Measurements from ENCODE around the gene PTCD2.

Gene PTCD2

GRCh38 chr5:72372331-72372730, 52.2 kb downstream of the PTCD2 start:
- no peak overlapping the region for H3K4me3 ChIP-seq (ENCODE audit: low read depth, low read length)
- no peak overlapping the region for H3K23ac ChIP-seq (ENCODE audit: low read length)
- no CpG with 5 or more reads among the region's 1 CpG for WGBS (ENCODE audit: extremely low coverage, insufficient coverage, insufficient read length)
- H3K27ac ChIP-seq (ENCODE audit: low read depth, low read length), result no peak overlapping the region
- no peaks in the 10 kb centered on the region for H3K27me3 ChIP-seq (ENCODE audit: insufficient read depth, low read length)
- no peak for DNase-seq
- H3K18ac ChIP-seq (ENCODE audit: low read length), result no peak overlapping the region
- no peak overlapping the region for H3K4ac ChIP-seq (ENCODE audit: low read depth, low read length)
- H4K12ac ChIP-seq (ENCODE audit: low read depth, low read length), result no peak overlapping the region
- H3K9me3 ChIP-seq (ENCODE audit: insufficient read depth, low read depth, low read length), result no peaks in the 10 kb centered on the region
- no peak overlapping the region for H2AK5ac ChIP-seq (ENCODE audit: low read length)
- H3K79me2 ChIP-seq (ENCODE audit: control insufficient read depth, insufficient read depth, low read length, poor library complexity), result no peaks in the 10 kb centered on the region
- H4K8ac ChIP-seq (ENCODE audit: low read depth, low read length), result no peak overlapping the region
- H3K4me1 ChIP-seq (ENCODE audit: control insufficient read depth in 1 of 2, insufficient read depth in 2 of 2, low read length in 2 of 2), result no peaks in the 10 kb centered on the region
- no peak overlapping the region for H2BK120ac ChIP-seq (ENCODE audit: insufficient read depth, low read length, poor library complexity)
- H3K9ac ChIP-seq (ENCODE audit: low read length), result no peak overlapping the region
- no peak overlapping the region for H3K4me2 ChIP-seq (ENCODE audit: low read length)
- H2AFZ ChIP-seq (ENCODE audit: insufficient read depth, low read length, poor library complexity), result no peak overlapping the region
- H2BK12ac ChIP-seq (ENCODE audit: low read length), result no peak overlapping the region
- no peaks in the 10 kb centered on the region for H3K36me3 ChIP-seq (ENCODE audit: control insufficient read depth in 1 of 2, insufficient read depth in 2 of 2, low read length in 2 of 2)
- no peak overlapping the region for H3K14ac ChIP-seq (ENCODE audit: low read length)
- H4K91ac ChIP-seq (ENCODE audit: low read depth, low read length), result no peak overlapping the region
- no peak overlapping the region for H2BK5ac ChIP-seq (ENCODE audit: low read depth, low read length, poor library complexity)
- H3K79me1 ChIP-seq (ENCODE audit: low read length), result no peaks in the 10 kb centered on the region

GRCh38 chr5:72372923-72373322, 52.8 kb downstream of the PTCD2 start:
- no CpG with 5 or more reads among the region's 4 CpGs for WGBS (ENCODE audit: extremely low coverage, insufficient coverage, insufficient read length)
- Histone ChIP-seq H3K79me1 (ENCODE audit: low read length) (no peaks in the 10 kb centered on the region), H3K79me2 (ENCODE audit: control insufficient read depth, insufficient read depth, low read length, poor library complexity) (no peaks in the 10 kb centered on the region), H2BK5ac (ENCODE audit: low read depth, low read length, poor library complexity) (no peak overlapping the region), H3K36me3 (ENCODE audit: control insufficient read depth in 1 of 2, insufficient read depth in 2 of 2, low read length in 2 of 2) (no peaks in the 10 kb centered on the region), H2AK5ac (ENCODE audit: low read length) (no peak overlapping the region), H4K8ac (ENCODE audit: low read depth, low read length) (no peak overlapping the region), H3K9me3 (ENCODE audit: insufficient read depth, low read depth, low read length) (no peaks in the 10 kb centered on the region), H3K27me3 (ENCODE audit: insufficient read depth, low read length) (no peaks in the 10 kb centered on the region), H3K4me2 (ENCODE audit: low read length) (no peak overlapping the region), H2BK12ac (ENCODE audit: low read length) (no peak overlapping the region), H3K4ac (ENCODE audit: low read depth, low read length) (no peak overlapping the region), H3K4me3 (ENCODE audit: low read depth, low read length) (no peak overlapping the region), H4K91ac (ENCODE audit: low read depth, low read length) (no peak overlapping the region), H3K18ac (ENCODE audit: low read length) (no peak overlapping the region), H3K9ac (ENCODE audit: low read length) (no peak overlapping the region), H3K23ac (ENCODE audit: low read length) (no peak overlapping the region), H2BK120ac (ENCODE audit: insufficient read depth, low read length, poor library complexity) (no peak overlapping the region), H4K12ac (ENCODE audit: low read depth, low read length) (no peak overlapping the region), H3K27ac (ENCODE audit: low read depth, low read length) (no peak overlapping the region), H3K14ac (ENCODE audit: low read length) (no peak overlapping the region), H2AFZ (ENCODE audit: insufficient read depth, low read length, poor library complexity) (no peak overlapping the region), H3K4me1 (ENCODE audit: control insufficient read depth in 1 of 2, insufficient read depth in 2 of 2, low read length in 2 of 2) (no peaks in the 10 kb centered on the region)
- DNase-seq, result no peak

GRCh38 chr5:72374844-72375243, 54.7 kb downstream of the PTCD2 start:
- Histone ChIP-seq H3K9ac (ENCODE audit: low read length) (no peak overlapping the region), H3K4me2 (ENCODE audit: low read length) (no peak overlapping the region), H2AK5ac (ENCODE audit: low read length) (no peak overlapping the region), H3K4me1 (ENCODE audit: control insufficient read depth in 1 of 2, insufficient read depth in 2 of 2, low read length in 2 of 2) (peaks cover 0 to 2% of the 10 kb centered on the region in 2 experiments), H3K27me3 (ENCODE audit: insufficient read depth, low read length) (no peaks in the 10 kb centered on the region), H2BK12ac (ENCODE audit: low read length) (no peak overlapping the region), H4K8ac (ENCODE audit: low read depth, low read length) (no peak overlapping the region), H4K91ac (ENCODE audit: low read depth, low read length) (no peak overlapping the region), H3K36me3 (ENCODE audit: control insufficient read depth in 1 of 2, insufficient read depth in 2 of 2, low read length in 2 of 2) (no peaks in the 10 kb centered on the region), H2AFZ (ENCODE audit: insufficient read depth, low read length, poor library complexity) (no peak overlapping the region), H3K18ac (ENCODE audit: low read length) (no peak overlapping the region), H3K4me3 (ENCODE audit: low read depth, low read length) (no peak overlapping the region), H3K79me1 (ENCODE audit: low read length) (no peaks in the 10 kb centered on the region), H4K12ac (ENCODE audit: low read depth, low read length) (no peak overlapping the region), H3K14ac (ENCODE audit: low read length) (no peak overlapping the region), H3K79me2 (ENCODE audit: control insufficient read depth, insufficient read depth, low read length, poor library complexity) (no peaks in the 10 kb centered on the region), H2BK5ac (ENCODE audit: low read depth, low read length, poor library complexity) (no peak overlapping the region), H3K23ac (ENCODE audit: low read length) (no peak overlapping the region), H3K27ac (ENCODE audit: low read depth, low read length) (no peak overlapping the region), H3K9me3 (ENCODE audit: insufficient read depth, low read depth, low read length) (no peaks in the 10 kb centered on the region), H2BK120ac (ENCODE audit: insufficient read depth, low read length, poor library complexity) (no peak overlapping the region), H3K4ac (ENCODE audit: low read depth, low read length) (no peak overlapping the region)
- no peak for DNase-seq
- no CpG with 5 or more reads among the region's 3 CpGs for WGBS (ENCODE audit: extremely low coverage, insufficient coverage, insufficient read length)

- Histone ChIP-seq H3K79me2 (ENCODE audit: control insufficient read depth, insufficient read depth, low read length, poor library complexity) (no peaks in the 10 kb centered on the region), H3K27me3 (ENCODE audit: insufficient read depth, low read length) (no peaks in the 10 kb centered on the region), H3K27ac (ENCODE audit: low read depth, low read length) (no peak overlapping the region), H3K4me2 (ENCODE audit: low read length) (no peak overlapping the region), H3K9ac (ENCODE audit: low read length) (no peak overlapping the region), H4K8ac (ENCODE audit: low read depth, low read length) (no peak overlapping the region), H2BK120ac (ENCODE audit: insufficient read depth, low read length, poor library complexity) (no peak overlapping the region), H3K79me1 (ENCODE audit: low read length) (no peaks in the 10 kb centered on the region), H2BK12ac (ENCODE audit: low read length) (no peak overlapping the region), H2AFZ (ENCODE audit: insufficient read depth, low read length, poor library complexity) (no peak overlapping the region), H3K4ac (ENCODE audit: low read depth, low read length) (no peak overlapping the region), H2AK5ac (ENCODE audit: low read length) (no peak overlapping the region), H4K12ac (ENCODE audit: low read depth, low read length) (no peak overlapping the region), H2BK5ac (ENCODE audit: low read depth, low read length, poor library complexity) (no peak overlapping the region), H3K14ac (ENCODE audit: low read length) (no peak overlapping the region), H3K4me1 (ENCODE audit: control insufficient read depth in 1 of 2, insufficient read depth in 2 of 2, low read length in 2 of 2) (peaks cover 0 to 5% of the 10 kb centered on the region in 2 experiments), H3K4me3 (ENCODE audit: low read depth, low read length) (no peak overlapping the region), H4K91ac (ENCODE audit: low read depth, low read length) (no peak overlapping the region), H3K18ac (ENCODE audit: low read length) (no peak overlapping the region), H3K36me3 (ENCODE audit: control insufficient read depth in 1 of 2, insufficient read depth in 2 of 2, low read length in 2 of 2) (no peaks in the 10 kb centered on the region), H3K9me3 (ENCODE audit: insufficient read depth, low read depth, low read length) (peaks cover 2% of the 10 kb centered on the region), H3K23ac (ENCODE audit: low read length) (no peak overlapping the region)
- DNase-seq, result no peak
Measured at GRCh38 chr5:72376381-72376780, 56.2 kb downstream of the PTCD2 start.

Data from trophoblast cell (in vitro differentiated cells and primary cell).